ENCODE data around the gene CCDC92B.
"Not testable (repeated sequence)": the region's sequence is repeated elsewhere in the genome, so short reads cannot be mapped to it uniquely, and the experiment has no call there.

Gene CCDC92B

DNA sequence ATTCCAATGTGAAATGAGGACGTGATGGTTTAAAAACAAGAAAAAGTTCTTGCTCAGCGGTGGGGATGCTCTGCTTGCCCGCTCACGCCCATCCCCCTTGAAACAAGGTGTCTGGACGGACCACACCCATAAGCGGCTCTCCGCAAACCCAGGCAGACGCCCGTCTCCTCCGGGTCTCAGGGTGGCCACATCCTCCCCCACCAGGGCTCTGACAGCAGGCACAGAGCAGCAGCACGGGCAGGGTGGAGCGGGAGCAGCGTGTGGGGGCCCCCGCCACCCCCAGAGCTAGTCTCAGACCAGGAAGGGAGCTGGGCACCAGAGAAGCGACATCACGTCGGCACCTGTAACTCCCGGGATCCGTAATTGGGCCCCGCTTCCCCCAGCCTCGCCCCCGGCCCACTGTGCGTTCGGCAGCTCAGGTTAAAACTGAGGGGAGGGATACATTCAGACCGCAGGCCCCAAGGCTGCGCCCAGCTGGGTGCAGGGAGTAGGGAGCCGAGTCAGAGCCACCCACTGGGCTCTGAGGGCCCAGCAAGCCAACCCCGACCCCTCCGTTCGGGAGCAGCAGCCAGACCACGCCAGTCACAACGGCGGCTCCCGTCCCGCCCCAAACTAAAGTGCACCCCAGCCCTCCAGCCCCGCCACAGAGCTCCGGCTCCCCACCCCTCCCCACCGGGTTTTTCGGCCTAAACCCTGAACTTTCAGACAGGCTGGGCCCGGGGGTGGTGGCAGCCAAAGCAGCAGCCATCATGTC lies 59.9 kb downstream of the CCDC92B start:
- DNase-seq (ENCODE audit: low spot score) = peak; percentile 6

DNA sequence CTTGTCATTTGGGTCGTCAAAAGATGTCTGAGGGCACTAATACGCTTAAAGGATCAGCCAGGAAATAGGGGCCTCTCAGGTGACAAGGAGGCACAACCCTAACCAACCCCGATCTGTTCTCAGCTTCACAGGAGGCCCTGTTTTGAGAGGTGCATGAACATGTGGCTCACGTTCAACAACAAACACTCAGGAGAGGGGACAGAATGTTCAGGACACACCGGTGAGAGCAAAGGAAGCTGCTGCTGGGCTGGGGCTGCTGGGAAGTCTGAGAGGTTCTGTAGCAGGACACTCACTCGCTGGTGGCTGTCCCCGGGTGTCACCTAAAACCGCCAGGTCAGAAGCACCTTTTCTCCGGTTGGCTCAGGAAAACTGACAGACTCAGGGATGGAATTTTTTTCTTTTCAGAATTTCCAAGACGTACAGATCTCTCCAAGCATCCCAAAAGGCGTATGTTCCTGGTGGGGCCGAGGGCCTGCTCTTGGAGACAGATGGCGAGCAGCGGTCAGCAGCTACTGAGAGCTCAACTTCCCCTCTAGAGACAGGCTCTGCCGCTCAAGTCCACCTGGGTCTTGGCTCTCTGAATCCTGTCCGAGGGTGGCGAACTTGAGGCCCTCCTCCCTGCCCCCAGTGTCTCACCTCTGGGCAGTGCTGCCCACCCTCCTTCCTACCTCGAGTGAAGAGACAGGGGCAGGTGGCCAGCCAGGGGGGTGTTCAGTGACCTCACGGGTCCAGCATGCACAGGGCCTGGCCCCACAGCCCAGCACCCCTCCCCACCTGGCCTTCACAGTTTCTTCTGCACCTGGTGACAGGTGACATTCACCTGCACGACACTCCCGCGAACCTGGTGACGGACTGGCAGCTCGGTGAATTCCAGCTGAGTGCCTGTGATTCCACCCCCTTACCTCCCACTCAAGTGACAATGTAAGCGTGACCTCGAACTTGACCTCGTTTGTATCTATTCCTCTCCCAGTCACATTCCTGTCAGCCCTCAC lies 60.8 kb downstream of the CCDC92B start:
- no peak for DNase-seq (ENCODE audit: low spot score)

DNA sequence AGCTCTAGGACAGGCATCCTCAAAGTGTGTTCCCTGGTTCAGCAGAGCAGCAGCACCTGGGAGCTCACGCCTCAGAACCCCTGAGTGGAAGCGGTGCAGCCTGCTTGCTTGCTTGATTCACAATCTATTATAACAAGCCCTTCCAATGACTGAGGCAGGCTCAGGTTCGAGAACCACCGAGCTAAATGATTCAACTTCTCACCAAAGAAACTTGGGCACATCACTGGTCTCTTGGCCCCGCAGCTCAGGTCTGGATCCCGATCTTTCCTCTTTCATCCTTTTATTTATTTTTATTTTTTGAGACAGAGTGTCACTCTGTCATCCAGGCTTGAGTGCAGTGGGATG lies 62.4 kb downstream of the CCDC92B start:
- DNase-seq (ENCODE audit: low spot score) = no peak

DNA sequence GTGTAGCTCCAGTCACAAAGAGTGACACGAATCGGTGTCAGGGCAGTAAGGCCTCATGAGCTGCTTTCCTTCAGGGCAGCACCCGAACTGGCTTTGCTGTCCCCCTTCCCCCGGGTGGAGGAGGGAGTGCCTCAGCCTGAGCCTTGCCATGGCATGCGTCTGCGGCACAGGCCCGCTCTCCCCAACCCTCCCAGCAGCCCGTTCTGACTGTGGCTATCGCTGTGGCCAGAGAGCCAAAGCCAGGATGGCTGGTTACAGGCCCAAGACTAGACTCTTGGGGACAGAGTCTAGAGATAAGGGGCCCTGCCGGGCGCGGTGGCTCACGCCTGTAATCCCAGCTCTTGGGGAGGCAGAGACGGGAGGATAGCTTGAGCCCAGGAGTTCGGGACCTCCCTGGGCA lies 63.8 kb downstream of the CCDC92B start:
- DNase-seq (ENCODE audit: low spot score) = no peak

DNA sequence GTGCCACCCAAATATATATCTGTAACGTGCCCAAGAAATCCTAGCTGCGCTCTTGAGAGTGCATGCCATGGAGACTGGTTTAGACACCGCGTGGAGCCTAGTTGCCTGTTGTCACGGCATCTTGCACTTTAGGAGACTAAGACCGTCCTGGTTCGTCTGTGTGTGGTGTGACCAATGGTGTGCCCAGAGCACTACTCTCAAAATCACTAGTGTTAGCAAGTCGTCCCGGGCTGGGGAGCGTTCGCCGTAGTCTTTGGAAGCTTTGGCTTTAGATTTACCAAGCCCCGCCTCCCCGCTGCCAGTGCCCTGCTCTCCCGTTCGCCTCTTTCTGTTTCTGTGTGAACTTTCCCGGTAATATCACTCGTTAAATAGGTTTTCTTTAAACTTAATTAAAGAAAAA lies 64.9 kb downstream of the CCDC92B start:
- DNase-seq (ENCODE audit: low spot score) = no peak

DNA sequence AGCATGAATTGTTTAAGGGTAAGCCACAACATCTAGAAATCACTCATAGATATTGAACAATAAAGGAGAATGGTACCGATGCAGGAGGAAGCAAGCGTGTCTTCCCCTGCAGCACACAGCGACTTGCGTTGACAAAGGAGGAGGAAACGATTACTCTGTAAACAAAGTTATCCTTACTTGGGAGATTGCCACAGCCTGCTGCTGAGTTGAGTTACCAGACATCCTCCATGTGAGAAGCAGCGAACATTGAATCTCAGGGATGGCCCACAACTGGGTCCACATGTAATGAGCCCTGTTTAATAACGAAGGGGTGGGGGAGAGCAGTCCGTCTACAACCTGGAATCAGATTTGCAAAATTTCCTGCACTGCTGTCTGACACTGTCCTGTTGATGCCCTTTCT lies 65.5 kb downstream of the CCDC92B start:
- no peak for DNase-seq (ENCODE audit: low spot score)

DNA sequence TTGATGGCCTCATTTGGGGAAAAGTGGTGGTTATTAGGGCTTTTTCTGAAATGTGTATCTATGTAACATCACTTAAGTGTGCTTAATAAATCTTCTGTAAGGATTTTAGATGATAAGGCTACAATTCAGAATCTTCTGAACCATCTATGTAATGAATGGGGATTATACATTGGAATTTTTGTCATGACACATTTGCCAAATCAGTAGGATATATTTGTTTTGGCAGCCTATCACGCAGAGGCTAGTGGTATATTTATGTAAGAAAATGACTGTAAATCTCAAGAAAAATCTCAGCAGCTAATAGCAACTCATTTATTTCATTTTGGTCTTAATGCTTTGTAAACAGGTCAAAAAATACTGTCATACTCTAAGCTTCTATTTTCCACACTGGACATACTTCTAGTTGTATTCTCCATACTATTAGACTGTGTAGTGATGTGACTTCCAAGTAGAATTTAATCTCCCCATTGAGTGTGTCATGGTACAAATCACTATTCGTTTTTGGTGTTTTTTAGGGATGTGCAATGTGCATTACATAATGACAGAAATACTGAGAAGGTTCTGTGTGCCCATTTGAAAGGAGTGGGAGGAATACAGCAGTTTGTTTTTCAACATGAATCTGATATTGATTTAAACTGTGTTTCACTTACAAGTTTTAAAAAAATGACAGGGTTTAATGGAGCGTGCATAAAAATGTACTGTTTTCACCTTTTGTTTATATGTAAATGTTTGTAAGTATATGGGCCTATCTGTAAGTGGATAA lies 67.1 kb downstream of the CCDC92B start:
- DNase-seq (ENCODE audit: low spot score) = peak; percentile 16

DNA sequence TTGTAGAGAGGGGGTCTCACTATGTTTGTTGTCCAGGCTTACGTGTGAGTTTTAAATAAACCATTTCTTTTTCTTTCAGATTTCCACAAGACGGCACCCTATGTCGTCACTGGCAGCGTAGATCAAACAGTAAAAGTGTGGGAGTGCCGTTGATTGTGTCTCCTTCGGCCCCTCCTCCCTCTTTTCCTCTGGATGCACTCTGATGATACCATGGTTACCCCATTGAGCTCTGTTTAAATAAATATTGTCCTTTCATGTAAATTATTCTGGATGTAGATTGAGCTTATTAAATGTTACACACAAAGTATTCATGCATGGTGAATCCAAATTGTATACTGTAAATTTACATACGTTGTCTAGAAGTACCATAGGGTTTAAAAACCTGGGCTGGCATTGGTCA lies 67.8 kb downstream of the CCDC92B start:
- no peak for DNase-seq (ENCODE audit: low spot score)

DNA sequence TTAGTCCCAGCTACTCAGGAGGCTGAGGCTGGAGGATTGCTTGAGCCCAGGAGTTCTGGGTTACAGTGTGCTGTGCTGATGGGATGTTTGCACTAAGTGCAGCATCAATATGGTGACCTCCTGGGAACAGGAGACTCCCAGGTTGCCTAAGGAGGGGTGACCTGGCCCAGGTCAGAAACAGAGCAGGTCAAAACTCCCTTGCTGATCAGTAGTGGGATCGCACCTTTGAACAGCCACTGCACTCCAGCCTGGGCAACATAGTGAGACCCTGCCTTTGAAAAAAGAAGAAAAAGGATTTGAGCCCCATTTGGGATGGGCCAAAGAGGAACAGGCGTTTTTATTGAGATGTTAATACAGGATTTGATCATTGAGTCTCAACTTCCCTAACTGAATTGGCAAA lies 68.5 kb downstream of the CCDC92B start:
- no peak for DNase-seq (ENCODE audit: low spot score)

DNA sequence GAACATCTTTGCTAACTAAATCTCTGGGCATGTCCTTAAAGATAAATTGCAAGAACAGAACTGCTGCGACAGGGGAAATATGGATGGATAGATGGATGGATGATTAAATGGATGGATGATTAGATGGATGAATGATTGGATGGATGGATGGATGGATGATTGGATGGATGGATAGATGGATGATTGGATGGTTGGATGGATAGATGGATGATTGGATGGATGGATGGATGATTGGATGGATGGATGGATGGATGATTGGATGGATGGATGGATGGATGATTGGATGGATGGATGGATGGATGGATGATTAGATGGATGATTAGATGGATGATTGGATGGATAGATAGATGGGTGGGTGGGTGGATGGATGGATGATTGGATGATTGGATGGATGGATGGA lies 70.2 kb downstream of the CCDC92B start:
- DNase-seq (ENCODE audit: low spot score) = not testable (repeated sequence)

Measured in hepatic stellate cell (primary cell).